C4-2B (cell line): Measurements from ENCODE around the gene EFR3B.

Source experiments
- ZFX ChIP-seq: fragments of 450-650 bp; IDR thresholded peaks from 2 replicates; pipeline ENCODE4 v1.6.1; 2017
- TF ChIP-seq, protein P1 (sequence below): fragments of 450-650 bp; conservative IDR thresholded peaks from 2 replicates; pipeline ENCODE4 v1.5.1; 2017; ENCODE audit warnings: mild to moderate bottlenecking

DNA sequence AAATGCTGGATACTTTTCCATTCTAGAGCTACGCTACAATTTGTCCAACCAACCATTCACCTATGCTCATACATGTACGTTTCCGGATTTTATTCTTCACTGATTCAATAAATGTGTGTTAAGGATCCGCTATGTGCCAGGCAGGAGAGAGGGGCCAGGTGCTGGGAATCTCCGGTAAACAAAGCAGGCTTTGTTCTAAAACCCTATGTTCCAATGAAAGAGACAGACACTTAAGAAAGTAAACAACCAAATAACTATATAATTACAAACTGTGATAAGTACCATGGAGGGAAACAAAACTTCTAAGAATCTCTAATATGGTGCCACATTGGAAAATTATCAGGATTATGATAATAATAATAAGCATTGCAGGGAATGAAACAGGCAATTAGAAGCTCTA lies 148.7 kb downstream of the EFR3B start:
- TF ChIP-seq, protein P1, sequence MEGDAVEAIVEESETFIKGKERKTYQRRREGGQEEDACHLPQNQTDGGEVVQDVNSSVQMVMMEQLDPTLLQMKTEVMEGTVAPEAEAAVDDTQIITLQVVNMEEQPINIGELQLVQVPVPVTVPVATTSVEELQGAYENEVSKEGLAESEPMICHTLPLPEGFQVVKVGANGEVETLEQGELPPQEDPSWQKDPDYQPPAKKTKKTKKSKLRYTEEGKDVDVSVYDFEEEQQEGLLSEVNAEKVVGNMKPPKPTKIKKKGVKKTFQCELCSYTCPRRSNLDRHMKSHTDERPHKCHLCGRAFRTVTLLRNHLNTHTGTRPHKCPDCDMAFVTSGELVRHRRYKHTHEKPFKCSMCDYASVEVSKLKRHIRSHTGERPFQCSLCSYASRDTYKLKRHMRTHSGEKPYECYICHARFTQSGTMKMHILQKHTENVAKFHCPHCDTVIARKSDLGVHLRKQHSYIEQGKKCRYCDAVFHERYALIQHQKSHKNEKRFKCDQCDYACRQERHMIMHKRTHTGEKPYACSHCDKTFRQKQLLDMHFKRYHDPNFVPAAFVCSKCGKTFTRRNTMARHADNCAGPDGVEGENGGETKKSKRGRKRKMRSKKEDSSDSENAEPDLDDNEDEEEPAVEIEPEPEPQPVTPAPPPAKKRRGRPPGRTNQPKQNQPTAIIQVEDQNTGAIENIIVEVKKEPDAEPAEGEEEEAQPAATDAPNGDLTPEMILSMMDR, result no peak
- no peak for TF ChIP-seq ZFX
